Activated CD8-positive, alpha-beta memory T cell treated with anti-CD3 and anti-CD28 coated beads, Interleukin-2, amount 50 U/mL, for 1 hour (primary cell): Measurements from ENCODE around the gene EZR.

Experiments used
- DNase-seq: peaks from one replicate; pipeline ENCODE4 v3.0.0-alpha.2; 2020; ENCODE audit errors: extremely low read depth

EZR gene

DNA sequence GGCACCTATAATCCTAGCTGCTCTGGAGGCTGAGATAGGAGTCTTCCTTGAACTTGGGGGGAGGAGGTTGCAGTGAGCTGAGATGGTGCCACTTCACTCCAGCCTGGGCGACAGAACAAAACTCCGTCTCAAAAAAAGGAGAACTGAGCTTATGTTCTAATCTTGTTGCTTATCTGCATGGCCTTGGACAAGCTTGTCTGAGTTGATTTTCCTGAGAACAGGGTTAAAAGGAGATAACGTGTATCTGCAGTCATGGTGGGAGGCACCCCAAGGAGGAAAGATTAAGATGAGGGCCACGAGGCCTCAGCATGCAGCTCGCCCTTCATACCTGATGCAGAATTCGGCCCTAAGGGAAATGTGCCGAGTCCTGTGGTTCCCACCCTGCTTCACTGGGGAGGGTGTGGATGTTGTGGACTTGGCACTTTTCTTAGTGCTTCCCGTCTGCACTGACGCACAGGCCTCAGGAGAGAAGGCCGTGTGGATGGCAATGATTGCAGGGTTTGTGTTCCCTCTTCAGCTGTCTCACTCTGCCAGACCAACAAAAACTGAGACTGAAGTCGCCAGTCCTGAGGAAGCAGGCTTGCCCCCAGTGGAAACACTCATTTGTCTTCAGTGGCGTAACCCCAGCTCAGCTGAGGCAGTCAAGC, 56.3 kb downstream of the EZR start:
- DNase-seq = no peak

DNA sequence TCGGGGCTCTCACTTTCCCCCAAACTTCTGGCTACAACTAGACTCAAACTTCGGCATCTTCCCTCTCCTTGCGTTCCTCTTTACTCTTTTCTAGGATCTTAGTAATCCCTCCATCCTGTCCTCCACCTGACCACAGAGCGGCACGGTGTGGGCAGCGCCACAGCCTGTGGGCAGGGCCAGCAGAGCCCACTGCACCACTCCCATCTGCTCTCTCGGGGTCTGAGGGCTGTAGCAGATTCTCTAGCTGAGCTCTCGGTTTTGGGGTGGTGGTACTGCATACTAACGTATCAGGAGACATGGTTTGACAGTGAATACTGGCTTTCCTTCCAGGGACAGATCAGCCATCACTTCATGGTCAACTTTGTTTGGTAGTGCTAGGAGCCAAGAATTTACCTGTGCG, 57.4 kb downstream of the EZR start:
- no peak for DNase-seq

DNA sequence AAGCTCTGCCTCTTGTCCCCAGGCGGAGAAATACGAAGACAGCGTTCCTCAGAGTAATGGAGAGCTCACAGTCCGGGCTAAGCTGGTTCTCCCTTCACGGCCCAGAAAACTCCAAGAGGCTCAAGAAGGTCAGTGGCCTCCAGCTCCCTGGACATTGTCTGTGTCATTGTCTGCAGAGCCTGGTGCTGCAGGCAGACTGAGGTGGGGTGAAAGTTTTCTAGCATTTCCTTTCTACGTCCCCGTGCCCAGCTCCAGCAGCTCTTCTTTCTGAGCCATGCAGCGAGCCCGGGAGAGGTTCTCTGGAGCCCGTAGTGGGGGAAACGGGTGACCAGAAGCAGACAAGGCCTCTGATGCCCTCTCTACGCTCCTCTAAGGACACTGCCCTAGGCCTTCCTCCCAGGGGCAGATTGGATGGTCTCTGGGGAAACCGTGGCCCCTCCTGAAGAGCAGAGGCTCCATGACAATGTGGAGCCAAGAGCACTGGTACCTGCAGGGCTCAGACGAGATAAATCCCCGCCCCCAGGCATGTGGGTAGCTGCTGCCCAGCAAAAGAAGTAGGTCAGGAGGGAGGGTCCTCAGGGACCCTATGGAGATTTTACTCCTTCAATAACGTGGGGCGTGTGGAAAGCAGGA, 58.4 kb downstream of the EZR start:
- DNase-seq = no peak

DNA sequence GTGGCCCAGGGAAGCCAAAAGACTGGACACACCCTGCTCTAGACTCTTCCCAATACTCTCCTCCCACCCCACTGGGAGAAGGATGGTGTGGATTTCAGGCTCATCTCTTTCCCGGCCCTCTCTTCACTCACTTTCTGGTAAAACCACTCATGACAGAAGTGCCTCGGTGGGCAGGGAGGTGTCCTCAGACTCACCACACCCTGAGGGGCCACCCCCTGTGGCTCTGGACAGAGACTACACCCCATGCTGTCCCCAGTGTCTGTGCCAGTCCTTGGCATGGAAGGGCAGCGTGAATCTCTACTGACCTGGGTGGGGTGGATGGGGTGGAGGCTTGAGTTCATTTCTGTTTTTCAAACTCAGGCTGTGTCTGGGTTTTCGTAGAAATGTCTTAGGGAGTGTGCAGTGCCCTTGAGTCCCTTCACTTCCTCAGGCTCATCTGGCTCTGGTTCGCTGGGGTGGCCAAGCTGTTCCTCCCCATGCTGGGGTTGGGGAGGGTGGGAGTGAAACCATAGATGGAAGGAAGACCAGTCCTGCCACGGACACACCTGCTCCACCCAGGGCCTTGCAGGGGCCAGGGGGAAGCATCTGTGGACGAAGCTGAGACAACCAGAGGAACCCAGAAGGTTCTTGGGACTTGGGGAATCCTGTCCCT, 59.1 kb downstream of the EZR start:
- no peak for DNase-seq

DNA sequence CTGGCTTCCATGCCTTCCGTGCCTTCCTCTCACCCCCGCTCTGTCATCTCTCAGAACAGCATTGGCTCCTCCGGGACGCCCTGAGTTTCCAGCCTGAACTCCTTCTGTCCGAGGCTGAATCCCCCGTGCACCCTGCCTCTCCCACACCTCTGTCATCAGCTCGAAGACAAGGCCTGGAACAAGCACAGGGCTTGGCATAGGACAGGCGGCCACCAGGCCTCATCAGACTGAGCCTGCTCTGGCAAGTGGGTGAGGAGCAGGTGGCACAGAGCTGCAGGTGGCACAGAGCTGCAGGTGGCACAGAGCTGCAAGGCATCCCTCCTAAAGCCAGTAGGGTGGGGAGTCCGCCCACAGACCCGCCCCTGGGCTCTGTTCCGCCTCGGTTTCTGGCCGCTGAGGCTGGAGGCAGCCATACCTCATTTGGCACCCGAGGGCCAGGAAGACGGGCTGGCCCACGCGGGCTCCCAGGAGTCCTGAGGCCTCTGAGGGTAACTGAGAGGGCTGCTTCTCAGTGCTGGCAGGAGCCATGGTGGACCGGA, 60.2 kb downstream of the EZR start:
- no peak for DNase-seq

DNA sequence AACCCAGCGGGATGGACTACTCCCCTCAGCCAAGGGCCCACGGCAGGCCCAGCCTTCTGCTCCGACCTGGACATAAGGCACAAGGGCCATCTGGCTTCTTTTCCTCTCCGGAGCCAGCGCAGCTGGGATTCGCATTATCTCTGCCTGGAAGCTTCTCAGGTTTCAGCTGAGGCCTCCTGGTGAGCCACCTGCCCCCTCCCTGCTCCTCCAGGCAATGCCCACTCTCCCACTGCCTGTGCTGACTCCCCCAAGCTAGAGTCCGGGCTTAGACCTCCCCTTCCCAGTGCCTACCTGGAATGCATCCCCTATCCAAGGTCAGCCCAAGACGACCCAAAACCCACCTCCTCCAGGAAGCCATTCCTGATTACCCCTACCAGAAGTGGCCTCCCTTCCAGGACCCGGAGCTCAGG, 60.7 kb downstream of the EZR start:
- DNase-seq = no peak

DNA sequence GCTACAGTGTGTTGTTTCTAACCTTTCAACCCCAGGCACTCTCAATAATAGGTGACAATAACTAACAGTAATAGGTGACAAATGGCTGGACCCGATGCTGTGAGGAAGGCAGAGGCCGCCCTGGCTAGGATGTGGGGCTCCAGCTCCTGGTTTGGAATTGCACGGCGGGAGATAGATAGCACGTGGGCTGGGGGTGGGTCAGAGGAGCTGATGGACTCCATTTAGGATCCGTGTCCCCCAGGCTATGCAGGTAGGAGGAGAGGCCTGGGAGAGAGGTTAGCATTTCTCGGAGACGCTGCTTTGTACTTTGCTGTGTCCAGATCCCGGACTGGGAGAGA, 61.4 kb downstream of the EZR start:
- no peak for DNase-seq

DNA sequence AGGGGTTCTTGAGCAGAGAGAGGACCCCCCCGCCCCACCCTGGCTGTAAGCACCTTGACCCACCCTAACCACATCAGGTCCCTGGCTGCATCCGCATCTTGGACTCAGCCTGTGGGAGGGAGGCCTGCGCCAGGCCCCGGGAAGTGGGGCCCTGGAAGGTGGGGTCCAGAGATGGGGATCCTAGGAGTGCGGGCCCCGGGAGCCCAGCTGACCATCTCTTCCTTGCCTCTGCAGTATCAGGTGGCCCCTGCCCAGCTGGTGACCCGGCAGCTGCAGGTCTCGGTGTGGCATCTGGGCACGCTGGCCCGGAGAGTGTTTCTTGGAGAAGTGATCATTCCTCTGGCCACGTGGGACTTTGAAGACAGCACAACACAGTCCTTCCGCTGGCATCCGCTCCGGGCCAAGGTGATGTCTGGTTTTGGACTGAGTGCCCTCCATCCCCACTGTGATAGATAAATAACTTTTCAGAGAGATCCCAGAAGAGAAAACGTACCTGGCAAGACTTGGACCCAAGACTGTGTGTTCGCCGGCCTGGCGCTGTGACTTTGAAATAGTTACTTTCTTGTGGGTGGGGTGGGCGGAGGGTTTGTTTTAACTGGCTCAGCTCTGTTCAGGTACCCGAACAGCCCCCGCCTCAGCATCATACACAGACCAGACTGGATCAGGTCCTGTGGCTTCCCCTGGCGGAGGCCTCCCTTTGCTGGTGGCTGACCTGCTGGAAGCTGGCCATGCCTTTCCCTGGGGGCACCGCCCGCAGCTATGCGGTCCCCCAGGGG, 62.0 kb downstream of the EZR start:
- no peak for DNase-seq

DNA sequence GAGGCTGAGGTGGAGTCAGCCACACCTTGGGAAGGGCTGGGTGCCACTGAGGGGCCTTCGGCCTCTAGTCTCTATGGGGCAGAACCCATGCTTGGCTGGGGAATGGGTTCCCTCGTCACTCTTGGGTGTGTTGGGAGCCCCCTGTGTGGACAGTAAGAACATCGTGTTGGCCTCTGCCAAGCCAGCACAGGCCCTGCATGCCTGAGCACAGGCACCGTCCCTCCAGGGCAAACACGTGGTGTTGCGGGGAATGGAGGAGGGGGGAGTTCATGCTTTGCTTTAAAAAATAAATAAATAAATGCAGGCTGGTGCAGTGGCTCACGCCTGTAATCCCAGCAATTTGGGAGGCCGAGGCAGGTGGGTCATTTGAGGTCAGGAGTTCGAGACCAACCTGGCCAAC, 63.0 kb downstream of the EZR start:
- DNase-seq = no peak

DNA sequence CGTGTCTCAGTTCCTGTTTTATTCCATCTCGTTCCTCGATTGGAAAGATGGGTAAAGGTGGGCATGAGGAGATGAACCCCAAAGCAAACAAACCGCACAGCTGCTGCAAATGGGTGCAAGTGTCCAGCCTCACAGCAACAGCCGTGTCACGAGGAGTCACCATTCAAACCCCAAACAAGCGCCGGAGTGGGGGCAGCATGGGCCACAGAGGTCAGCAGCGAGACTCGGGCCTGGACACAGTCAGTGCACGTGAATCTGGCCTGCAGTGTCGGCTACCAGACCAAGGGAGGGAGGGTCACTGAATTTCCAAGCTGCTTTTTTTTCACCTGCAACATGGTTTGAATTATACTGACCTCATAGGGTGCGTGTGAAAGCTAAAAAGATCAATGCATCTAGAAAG, 63.5 kb downstream of the EZR start:
- no peak for DNase-seq

DNA sequence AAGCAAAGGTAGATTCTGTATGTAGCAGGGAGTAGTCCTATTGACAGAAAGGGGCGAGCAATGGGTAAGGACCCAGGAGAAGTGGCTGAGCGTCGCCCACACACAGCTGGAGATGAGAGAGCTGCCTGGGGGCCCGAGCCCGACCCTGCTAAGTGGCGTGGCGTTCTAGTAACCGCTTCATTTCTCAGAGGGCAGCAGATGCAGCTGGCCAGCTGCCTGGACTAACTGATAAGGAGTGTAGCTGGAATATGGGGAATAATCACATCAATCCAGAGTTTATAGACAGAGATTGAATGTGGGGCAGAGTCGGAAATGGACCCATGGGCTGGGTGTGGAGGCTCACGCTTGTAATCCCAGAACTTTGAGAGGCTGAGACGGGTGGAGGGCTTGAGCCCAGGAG, 64.4 kb downstream of the EZR start:
- DNase-seq = no peak

DNA sequence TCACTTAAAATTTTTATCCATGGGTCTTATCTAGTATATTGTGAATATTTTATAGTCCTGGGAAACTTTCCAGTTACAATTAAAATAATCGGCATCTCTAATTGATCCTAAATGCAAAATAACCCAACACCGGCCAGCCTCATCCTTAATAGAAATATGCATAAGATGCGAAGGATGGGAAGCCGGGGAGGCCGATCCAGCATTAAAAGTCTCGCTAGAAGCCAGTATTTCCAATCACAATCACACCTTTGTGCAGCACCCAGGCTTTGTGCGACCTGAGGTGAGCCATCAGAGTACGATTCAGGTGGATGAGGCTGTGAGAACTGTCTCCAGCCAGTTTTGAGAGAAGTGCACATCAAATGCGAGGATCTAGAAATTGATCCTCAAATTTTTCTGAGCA, 65.4 kb downstream of the EZR start:
- DNase-seq = no peak

DNA sequence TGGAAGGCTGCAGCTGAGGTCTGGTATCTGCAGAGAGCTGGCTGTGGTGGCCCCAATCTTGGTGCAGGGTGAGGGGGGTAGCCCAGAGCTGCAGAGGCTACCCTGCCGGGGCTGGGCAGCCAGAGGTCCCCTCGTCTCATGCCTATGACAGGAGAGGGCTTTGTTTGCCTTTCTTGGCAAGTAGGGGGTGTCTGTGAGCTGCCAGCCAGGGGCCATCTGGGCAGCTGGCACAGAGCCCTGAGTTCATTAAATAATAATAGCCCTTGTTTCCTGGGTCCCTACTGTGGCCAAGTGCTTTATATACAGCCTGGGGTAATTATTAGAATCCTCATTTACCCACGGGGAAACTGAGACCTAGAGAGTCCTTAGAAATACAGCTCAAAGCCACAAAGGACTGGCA, 66.6 kb downstream of the EZR start:
- DNase-seq = no peak

DNA sequence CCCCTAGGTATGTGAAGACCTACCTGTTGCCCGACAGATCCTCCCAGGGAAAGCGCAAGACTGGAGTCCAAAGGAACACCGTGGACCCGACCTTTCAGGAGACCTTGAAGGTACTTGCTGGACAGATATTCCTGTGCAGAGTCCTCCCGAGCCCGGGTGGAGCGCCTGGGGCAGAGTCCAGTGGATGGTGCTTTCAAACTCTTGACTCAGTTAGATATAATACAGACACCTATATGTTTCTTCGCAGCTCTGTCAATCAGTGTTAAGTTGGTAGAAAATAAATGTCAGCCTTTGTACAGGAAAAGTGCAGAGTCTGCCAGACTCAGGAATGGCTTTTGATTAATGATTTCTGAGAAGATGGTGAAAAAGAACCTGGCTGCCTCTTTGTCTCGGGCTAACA, 67.2 kb downstream of the EZR start:
- DNase-seq = no peak

DNA sequence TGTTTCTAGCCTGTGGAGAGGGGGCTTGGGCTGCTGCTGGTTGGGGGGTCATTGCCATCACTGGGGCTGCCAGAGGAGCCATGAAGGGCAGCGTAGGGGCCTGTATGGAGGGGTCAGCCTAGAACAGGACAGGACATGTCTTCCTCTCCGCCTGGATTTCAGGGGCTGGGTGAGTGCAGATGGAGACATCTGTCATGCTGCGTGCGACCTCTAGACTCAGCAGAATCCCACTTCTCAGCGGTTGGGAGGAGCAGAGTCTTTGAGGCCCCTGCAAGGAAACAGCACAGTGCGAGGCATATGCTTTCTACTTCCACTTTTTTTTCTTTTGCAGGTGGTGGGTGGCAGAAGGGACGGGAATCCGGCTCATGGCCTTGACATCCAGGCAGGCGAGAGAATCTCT, 67.9 kb downstream of the EZR start:
- no peak for DNase-seq

DNA sequence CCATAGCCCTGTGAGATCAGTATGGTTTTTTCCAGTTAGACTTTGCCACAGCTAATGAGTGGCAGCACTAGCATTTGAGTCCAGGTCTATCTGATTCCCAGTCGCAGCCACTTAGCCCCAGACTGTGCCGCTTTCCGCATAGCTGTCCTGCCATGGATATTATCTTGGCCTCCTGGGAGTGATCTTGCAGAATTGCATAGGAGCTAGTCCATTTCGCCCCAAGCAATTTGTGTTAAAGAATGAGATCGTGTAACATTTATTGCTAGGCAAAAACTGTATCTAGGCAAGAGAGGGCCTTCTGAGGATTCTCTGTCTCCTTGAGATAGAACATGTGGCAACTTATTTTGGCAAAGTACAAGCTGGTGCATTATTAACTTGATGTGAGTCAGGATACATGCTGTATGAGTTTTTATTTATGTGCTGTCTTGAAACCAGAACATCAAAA, 74.2 kb downstream of the EZR start:
- DNase-seq = no peak

DNA sequence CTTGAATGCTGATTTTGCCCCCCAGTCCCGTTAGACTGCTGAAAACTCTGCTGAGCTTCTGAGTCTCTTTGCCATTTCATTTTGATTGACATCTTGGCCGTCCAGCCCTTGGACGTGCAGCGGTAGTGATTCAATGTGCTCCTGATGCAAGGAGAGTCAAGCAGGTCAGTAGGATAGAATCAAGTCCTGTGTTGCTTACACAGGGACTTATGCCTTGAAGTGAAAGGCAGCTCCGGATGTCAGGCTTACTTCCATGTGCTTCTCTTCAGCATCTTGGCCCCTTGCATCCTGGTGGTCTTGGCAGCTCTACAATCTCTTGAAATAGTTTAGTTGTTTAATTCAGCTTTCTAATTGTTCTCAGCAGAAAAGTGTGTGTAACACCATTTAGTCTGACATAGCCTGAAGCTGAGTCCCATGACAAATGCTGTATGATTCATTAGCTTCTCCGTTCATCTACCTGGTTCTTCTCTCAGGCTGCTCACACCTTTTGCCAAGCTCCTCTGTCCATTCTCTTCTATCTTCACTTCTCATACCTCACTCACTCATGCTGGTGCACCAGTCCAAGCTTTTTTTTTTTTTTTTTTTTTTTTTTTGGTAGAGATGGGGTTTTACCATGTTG, 76.0 kb downstream of the EZR start:
- no peak for DNase-seq

DNA sequence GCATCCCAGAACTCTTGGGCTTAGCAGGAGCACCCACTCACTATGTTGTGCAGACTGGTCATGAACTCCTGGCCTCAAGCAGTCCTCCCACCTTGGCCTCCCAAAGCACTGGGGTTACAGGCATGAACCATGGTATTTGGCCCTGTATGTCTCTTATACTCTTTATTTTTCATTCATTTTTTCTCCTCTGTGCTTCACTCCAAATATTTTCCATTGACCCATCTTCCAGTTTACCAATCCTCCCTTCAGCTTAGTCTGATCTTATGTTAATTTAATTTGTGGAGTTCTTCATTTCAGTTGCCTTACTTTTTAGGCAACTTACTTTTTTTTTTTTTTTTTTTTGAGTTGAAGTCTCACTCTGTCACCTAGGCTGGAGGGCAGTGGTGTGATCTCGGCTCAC, 79.5 kb downstream of the EZR start:
- no peak for DNase-seq

DNA sequence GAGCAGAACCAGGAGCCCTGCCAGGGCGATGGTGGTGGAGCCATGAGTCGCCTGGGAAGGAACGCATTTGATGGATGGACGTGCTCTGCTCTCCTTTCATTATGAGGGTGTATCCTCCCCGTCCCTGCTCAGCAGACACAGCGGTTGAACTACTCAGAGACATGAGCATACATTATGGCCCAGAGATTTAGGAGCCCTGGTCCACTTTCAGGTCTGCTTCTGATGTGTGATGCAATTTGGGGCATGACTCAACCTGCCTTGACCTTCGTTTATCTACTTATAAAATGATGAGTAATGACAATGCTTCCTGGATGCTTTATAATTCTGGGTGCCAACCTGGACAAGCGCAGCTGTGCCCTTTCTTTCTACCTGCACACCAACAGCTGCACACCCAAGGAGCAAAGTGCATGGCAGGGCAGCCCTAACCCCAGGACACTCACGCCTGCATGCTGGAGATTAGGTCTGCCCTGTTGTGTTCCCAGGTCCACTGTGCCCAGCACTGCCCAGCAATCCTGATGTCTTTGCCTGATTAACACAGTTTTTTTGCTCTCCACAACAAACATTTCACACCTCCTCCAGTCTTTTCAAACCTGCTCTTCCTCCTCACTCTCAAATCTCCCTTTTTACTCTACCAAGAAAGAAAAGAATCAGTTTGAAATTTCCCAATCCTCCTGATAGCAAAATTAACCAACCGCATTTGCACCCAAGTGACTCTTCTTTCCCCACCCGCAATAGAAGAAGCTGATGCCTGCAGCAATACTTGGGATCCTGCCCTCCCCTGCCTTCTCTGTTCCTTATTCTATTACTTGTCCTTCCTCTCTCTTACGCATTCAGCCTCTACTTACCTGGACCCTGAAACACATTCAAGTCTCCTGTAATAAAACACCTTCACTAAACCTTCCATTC, 81.2 kb downstream of the EZR start:
- DNase-seq = no peak

DNA sequence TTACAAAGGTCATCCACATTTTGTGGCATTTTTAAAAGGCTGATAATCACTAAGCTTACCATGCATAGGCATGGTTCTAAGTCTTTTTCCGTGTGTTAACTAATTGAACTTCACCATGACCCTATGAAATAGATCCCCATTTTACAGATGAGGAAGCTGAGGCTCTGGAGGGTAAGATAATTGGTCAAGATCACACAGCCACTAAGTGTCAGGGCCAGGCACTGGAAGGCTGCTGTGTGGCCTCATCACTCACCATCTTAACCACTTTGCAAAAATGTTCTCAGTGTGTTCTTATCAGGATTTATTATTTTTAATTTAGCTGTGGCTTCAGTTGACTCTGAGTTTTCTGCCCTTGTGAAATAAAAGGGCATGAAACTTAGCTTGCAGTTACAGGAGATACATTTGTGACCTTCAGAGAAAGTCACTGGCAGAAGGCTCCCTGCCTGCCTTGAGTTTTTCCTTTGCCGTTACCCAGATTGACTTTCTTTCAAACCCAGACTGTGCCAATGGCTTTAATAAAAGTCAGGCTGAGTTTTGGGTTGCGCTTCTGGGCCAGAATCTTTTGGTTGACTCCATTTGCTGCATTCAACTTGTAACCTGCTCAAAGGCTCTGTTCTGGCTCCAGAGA, 82.0 kb downstream of the EZR start:
- DNase-seq = no peak

DNA sequence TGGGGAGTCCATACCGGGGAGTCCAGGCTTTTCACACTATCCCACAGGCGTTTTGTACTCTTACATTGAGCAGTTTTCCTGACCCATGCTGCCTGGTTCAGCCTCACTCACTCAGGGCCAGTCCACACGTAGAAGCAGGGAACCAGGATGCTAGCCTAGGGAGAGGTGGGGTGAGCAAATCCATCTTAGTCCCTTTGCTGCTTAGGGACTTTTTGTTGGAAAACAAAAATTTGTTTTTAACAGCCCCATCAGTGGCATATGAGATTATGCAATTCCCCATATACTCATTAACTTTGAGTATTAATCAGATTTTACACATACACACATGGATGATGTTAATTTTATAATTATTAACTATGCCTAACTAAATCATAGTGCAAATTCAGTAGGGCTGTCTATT, 84.2 kb downstream of the EZR start:
- no peak for DNase-seq
